ENCODE measurements around the gene DNM3. TPM values are rescaled to one million over a fixed set of nuclear protein-coding genes. Genes with fewer than 3 reads are reported as not detected.

Gene DNM3
- total and polyA plus RNA-seq, 9 donors = 3.1 to 6.5 (median 4.4) TPM

GRCh38 chr1:172085317-172085716 is 244.0 kb downstream of the DNM3 start:
- Histone ChIP-seq H3K4me3 (no peak overlapping the region), H3K27ac (no peak overlapping the region), H3K27me3 (no peaks in the 10 kb centered on the region), H3K36me3 (no peaks in the 10 kb centered on the region), H3K4me1 (ENCODE audit: insufficient read depth) (no peaks in the 10 kb centered on the region), H3K9me3 (no peaks in the 10 kb centered on the region)
- 35 to 54% (median 43%) methylated on average over 3 of the region's 3 CpGs for WGBS, 3 donors
- no peak for DNase-seq
- intact Hi-C loops (cut with DNase I) = no loop called here
- TF ChIP-seq CTCF (IDR thresholded peaks at IDR 0.05) (no peak), EP300 (IDR thresholded peaks at IDR 0.05) (no peak), POLR2A (IDR thresholded peaks at IDR 0.05) (no peak)

- WGBS, 3 donors = 37 to 70% (median 51%) methylated on average over 2 of the region's 2 CpGs
- Histone ChIP-seq H3K9me3 (no peaks in the 10 kb centered on the region), H3K27me3 (no peaks in the 10 kb centered on the region), H3K4me1 (ENCODE audit: insufficient read depth) (no peaks in the 10 kb centered on the region), H3K27ac (no peak overlapping the region), H3K36me3 (no peaks in the 10 kb centered on the region), H3K4me3 (no peak overlapping the region)
- TF ChIP-seq EP300 (IDR thresholded peaks at IDR 0.05) = no peak
- no peak for TF ChIP-seq CTCF (IDR thresholded peaks at IDR 0.05)
- TF ChIP-seq POLR2A (IDR thresholded peaks at IDR 0.05) = no peak
- DNase-seq = peak in 1 of 5 donors; percentile 29
- intact Hi-C loops (cut with DNase I) = no loop called here
These were observed 244.8 kb downstream of the DNM3 start for GRCh38 chr1:172086137-172086536.

GRCh38 chr1:172088256-172088655 is 247.0 kb downstream of the DNM3 start:
- Histone ChIP-seq H3K27me3 (no peaks in the 10 kb centered on the region), H3K4me3 (no peak overlapping the region), H3K36me3 (no peaks in the 10 kb centered on the region), H3K4me1 (ENCODE audit: insufficient read depth) (no peaks in the 10 kb centered on the region), H3K9me3 (no peaks in the 10 kb centered on the region), H3K27ac (no peak overlapping the region)
- WGBS, 3 donors = 37 to 52% (median 47%) methylated on average over 1 of the region's 1 CpG
- intact Hi-C loops (cut with DNase I) = no loop called here
- TF ChIP-seq CTCF (IDR thresholded peaks at IDR 0.05) (no peak), EP300 (IDR thresholded peaks at IDR 0.05) (no peak), POLR2A (IDR thresholded peaks at IDR 0.05) (no peak)
- DNase-seq = no peak

- H3K27me3 ChIP-seq = no peaks in the 10 kb centered on the region
- no peak overlapping the region for H3K27ac ChIP-seq
- WGBS, 3 donors = 75 to 86% (median 83%) methylated on average over 7 of the region's 7 CpGs
- H3K4me3 ChIP-seq = no peak overlapping the region
- H3K4me1 ChIP-seq (ENCODE audit: insufficient read depth) = no peaks in the 10 kb centered on the region
- TF ChIP-seq CTCF (IDR thresholded peaks at IDR 0.05) = peak in 1 of 3 donors; percentile 28
- no peak for TF ChIP-seq POLR2A (IDR thresholded peaks at IDR 0.05)
- TF ChIP-seq EP300 (IDR thresholded peaks at IDR 0.05) = no peak
- no peaks in the 10 kb centered on the region for H3K36me3 ChIP-seq
- intact Hi-C loops (cut with DNase I) = no loop called here
- no peaks in the 10 kb centered on the region for H3K9me3 ChIP-seq
- DNase-seq = peak in 4 of 5 donors; percentile 41 to 61 (median 54)
These were observed 248.6 kb downstream of the DNM3 start for GRCh38 chr1:172089768-172090510.
